Activated T-helper 2 cell treated with anti-CD3 and anti-CD28 coated beads, Interferon-gamma antibody, Interleukin-2, Interleukin-4, amounts not matched to agents 10 μg/mL and 5 μg/mL and 100 μg/mL, durations not matched to agents 14 hours and 24 hours and 36 hours (primary cell): ENCODE data around the gene PIK3C2A. TPM values are rescaled to one million over a fixed set of nuclear protein-coding genes. Genes with fewer than 3 reads are reported as not detected.

ENCODE experiments used
- DNase-seq: peaks from one replicate; pipeline ENCODE4 v3.0.0; 2021; ENCODE audit warnings: low spot score
- H3K27ac Mint-ChIP-seq: one replicate; pipeline ENCODE4 v1.8.0; 2021; ENCODE audit warnings: mixed read lengths
- H3K27me3 Mint-ChIP-seq: one replicate; pipeline ENCODE4 v1.8.0; 2021; ENCODE audit warnings: low read depth, mixed read lengths
- H3K36me3 Mint-ChIP-seq: one replicate; pipeline ENCODE4 v1.8.0; 2021; ENCODE audit warnings: low read depth, mixed read lengths
- H3K4me1 Mint-ChIP-seq: one replicate; pipeline ENCODE4 v1.8.0; 2021; ENCODE audit warnings: low read depth, mixed read lengths
- H3K4me3 Mint-ChIP-seq: one replicate; pipeline ENCODE4 v1.8.0; 2021; ENCODE audit warnings: low read depth, mild to moderate bottlenecking, moderate library complexity, mixed read lengths
- H3K9me3 Mint-ChIP-seq: one replicate; pipeline ENCODE4 v1.8.0; 2021; ENCODE audit warnings: mixed read lengths
- intact Hi-C: fragments of 100-400 bp; cut with micrococcal nuclease; formaldehyde crosslinking; loops from one replicate; pipeline ENCODE4 v1.15.1; 2023
- total RNA-seq: library from RNA; stranded (reverse); gene quantifications from 2 replicates; pipeline ENCODE4 v1.2.3, GENCODE V29; 2022

The PIK3C2A gene
- total RNA-seq, 1 donor from 2014 or later, result 32.5 TPM

- Mint-ChIP-seq H3K9me3 (no peaks in the 10 kb centered on the region), H3K4me1 (peaks cover 34% of the 10 kb centered on the region), H3K36me3 (peaks cover 21% of the 10 kb centered on the region), H3K27me3 (no peaks in the 10 kb centered on the region), H3K4me3 (no peak overlapping the region), H3K27ac (no peak overlapping the region)
- no peak for DNase-seq
- intact Hi-C loops, result loop anchor here (5.0 kb wide), 1 partner anchor 43 kb away; the partner anchor contains the start of gene PIK3C2A
Measured at GRCh38 chr11:17164361-17165246, 43.2 kb downstream of the PIK3C2A start.

- DNase-seq, result no peak
- Mint-ChIP-seq H3K27ac (no peak overlapping the region), H3K36me3 (peaks cover 12% of the 10 kb centered on the region), H3K27me3 (no peaks in the 10 kb centered on the region), H3K4me1 (peaks cover 34% of the 10 kb centered on the region), H3K4me3 (no peak overlapping the region), H3K9me3 (no peaks in the 10 kb centered on the region)
- intact Hi-C loops, result loop anchor here (5.0 kb wide), 1 partner anchor 44 kb away; the partner anchor contains the start of gene PIK3C2A
Measured at GRCh38 chr11:17163736-17164135, 44.0 kb downstream of the PIK3C2A start.

- H3K4me3 Mint-ChIP-seq, result no peak overlapping the region
- H3K4me1 Mint-ChIP-seq, result peaks cover 34% of the 10 kb centered on the region
- peaks cover 9% of the 10 kb centered on the region for H3K36me3 Mint-ChIP-seq
- no peak overlapping the region for H3K27ac Mint-ChIP-seq
- DNase-seq, result no peak
- no peaks in the 10 kb centered on the region for H3K27me3 Mint-ChIP-seq
- intact Hi-C loops, result loop anchor here (5.0 kb wide), 1 partner anchor 44 kb away; the partner anchor contains the start of gene PIK3C2A
- no peaks in the 10 kb centered on the region for H3K9me3 Mint-ChIP-seq
Measured at GRCh38 chr11:17163291-17163690, 44.5 kb downstream of the PIK3C2A start.

- DNase-seq, result no peak
- Mint-ChIP-seq H3K4me1 (peaks cover 34% of the 10 kb centered on the region), H3K4me3 (no peak overlapping the region), H3K27me3 (no peaks in the 10 kb centered on the region), H3K27ac (no peak overlapping the region), H3K36me3 (peaks cover 11% of the 10 kb centered on the region), H3K9me3 (no peaks in the 10 kb centered on the region)
- intact Hi-C loops, result loop anchor here (5.0 kb wide), 1 partner anchor 45 kb away; the partner anchor contains the start of gene PIK3C2A
Measured at GRCh38 chr11:17162376-17162775, 45.4 kb downstream of the PIK3C2A start.

GRCh38 chr11:17161515-17161914 is 46.3 kb downstream of the PIK3C2A start:
- Mint-ChIP-seq H3K27me3 (no peaks in the 10 kb centered on the region), H3K4me3 (no peak overlapping the region), H3K36me3 (peaks cover 11% of the 10 kb centered on the region), H3K9me3 (no peaks in the 10 kb centered on the region), H3K27ac (peak overlapping the region; percentile 10), H3K4me1 (peaks cover 34% of the 10 kb centered on the region)
- no peak for DNase-seq
- intact Hi-C loops, result loop anchor here (5.0 kb wide), 1 partner anchor 46 kb away; the partner anchor contains the start of gene PIK3C2A

- DNase-seq, result no peak
- H3K27ac Mint-ChIP-seq, result no peak overlapping the region
- peaks cover 29% of the 10 kb centered on the region for H3K4me1 Mint-ChIP-seq
- no peak overlapping the region for H3K4me3 Mint-ChIP-seq
- H3K27me3 Mint-ChIP-seq, result no peaks in the 10 kb centered on the region
- H3K36me3 Mint-ChIP-seq, result peaks cover 18% of the 10 kb centered on the region
- intact Hi-C loops, result no loop called here
- no peaks in the 10 kb centered on the region for H3K9me3 Mint-ChIP-seq
Measured at GRCh38 chr11:17159441-17159840, 48.3 kb downstream of the PIK3C2A start.

Other genes with a start within 250 kb of the PIK3C2A start
- gene PLEKHA7, start 193.6 kb downstream of the PIK3C2A start, total RNA-seq, result 50.2 and 51.3 TPM in 2 replicates
- 1,360 and 1,371 TPM in 2 replicates for gene RPS13, start 130.3 kb downstream of the PIK3C2A start, total RNA-seq
- gene NUCB2, start 68.8 kb upstream of the PIK3C2A start, total RNA-seq, result 99.4 and 106 TPM in 2 replicates
- 10.0 and 11.4 TPM in 2 replicates for gene NCR3LG1, start 143.8 kb upstream of the PIK3C2A start, total RNA-seq
- gene KCNJ11, start 180.7 kb upstream of the PIK3C2A start, total RNA-seq, result 0.83 and 0.91 TPM in 2 replicates